ENCODE results near the gene TMEM141.

GRCh38 chr9:136757751-136758140, 33.4 kb upstream of the TMEM141 start:
- no peak for TF ChIP-seq EZH2 (IDR thresholded peaks at IDR 0.05; ENCODE audit: borderline replicate concordance, insufficient read depth, low read length, poor library complexity, severe bottlenecking)
- TF ChIP-seq MXI1 (conservative IDR thresholded peaks at IDR 0.05; ENCODE audit: poor library complexity, severe bottlenecking) = no peak
